Skin of body (tissue), 2 donors: ENCODE measurements around the gene RPS15A. TPM values are rescaled to one million over a fixed set of nuclear protein-coding genes. Genes with fewer than 3 reads are reported as not detected.
"Not testable (repeated sequence)": the region's sequence is repeated elsewhere in the genome, so short reads cannot be mapped to it uniquely, and the experiment has no call there.

Experiments used
- DNase-seq: peaks from one replicate; lab custom pipeline; 2025; lab: John Stamatoyannopoulos, UW
- total RNA-seq: library from RNA; depleted of rRNA; stranded (reverse); fragments of >200 nt; gene quantifications from one replicate; pipeline ENCODE4 v1.2.3, GENCODE V29; 2014

Gene RPS15A
- total RNA-seq, 1 donor from 2014 or later = 1,655 TPM

GRCh38 chr16:18797746-18798145 lies 7.6 kb upstream of the RPS15A start:
- no peak for DNase-seq

- DNase-seq = no peak
Observed at GRCh38 chr16:18796377-18796776, 6.2 kb upstream of the RPS15A start.

- DNase-seq = no peak
Observed at GRCh38 chr16:18792836-18793433, 2.8 kb upstream of the RPS15A start.

- DNase-seq = no peak
Observed at GRCh38 chr16:18789515-18789849, 652 bp downstream of the RPS15A start.

GRCh38 chr16:18788828-18789514 lies 1.2 kb downstream of the RPS15A start:
- no peak for DNase-seq

GRCh38 chr16:18784917-18785623 lies 5.1 kb downstream of the RPS15A start:
- no peak for DNase-seq

- DNase-seq = no peak
Observed at GRCh38 chr16:18783430-18784341, 6.4 kb downstream of the RPS15A start.

- no peak for DNase-seq
Observed at GRCh38 chr16:18782697-18783429, 7.3 kb downstream of the RPS15A start.

- DNase-seq = not testable (repeated sequence)
Observed at GRCh38 chr16:18781232-18781631, 8.9 kb downstream of the RPS15A start.

- not testable (repeated sequence) for DNase-seq
Observed at GRCh38 chr16:18780460-18781026, 9.6 kb downstream of the RPS15A start.

- not testable (repeated sequence) for DNase-seq
Observed at GRCh38 chr16:18777664-18778063, 12.5 kb downstream of the RPS15A start.

- DNase-seq = not testable (repeated sequence)
Observed at GRCh38 chr16:18776334-18776733, 13.8 kb downstream of the RPS15A start.

GRCh38 chr16:18774651-18775050 lies 15.5 kb downstream of the RPS15A start:
- not testable (repeated sequence) for DNase-seq

- DNase-seq = not testable (repeated sequence)
Observed at GRCh38 chr16:18772171-18772570, 18.0 kb downstream of the RPS15A start.

- DNase-seq = not testable (repeated sequence)
Observed at GRCh38 chr16:18770336-18770962, 19.7 kb downstream of the RPS15A start.

- DNase-seq = not testable (repeated sequence)
Observed at GRCh38 chr16:18767217-18767616, 22.9 kb downstream of the RPS15A start.

- not testable (repeated sequence) for DNase-seq
Observed at GRCh38 chr16:18762713-18763112, 27.4 kb downstream of the RPS15A start.

GRCh38 chr16:18759598-18760520 lies 30.3 kb downstream of the RPS15A start:
- DNase-seq = not testable (repeated sequence)
